HG03342 (cell line): Measurements from ENCODE around the gene SLC22A9.

Source experiments
- ATAC-seq: cut with Tn5 transposase; IDR thresholded peaks from one replicate; pipeline ENCODE4 v1.9.1; 2021; ENCODE audit warnings: mild to moderate bottlenecking, moderate library complexity; ENCODE audit not compliant: unreplicated experiment

Gene SLC22A9

GRCh38 chr11:63443714-63444113 lies 74.1 kb downstream of the SLC22A9 start:
- ATAC-seq, result no peak

- no peak for ATAC-seq
Measured at GRCh38 chr11:63444160-63444559, 74.6 kb downstream of the SLC22A9 start.

- no peak for ATAC-seq
Measured at GRCh38 chr11:63445118-63445517, 75.5 kb downstream of the SLC22A9 start.

- ATAC-seq, result no peak
Measured at GRCh38 chr11:63445720-63446119, 76.1 kb downstream of the SLC22A9 start.

DNA sequence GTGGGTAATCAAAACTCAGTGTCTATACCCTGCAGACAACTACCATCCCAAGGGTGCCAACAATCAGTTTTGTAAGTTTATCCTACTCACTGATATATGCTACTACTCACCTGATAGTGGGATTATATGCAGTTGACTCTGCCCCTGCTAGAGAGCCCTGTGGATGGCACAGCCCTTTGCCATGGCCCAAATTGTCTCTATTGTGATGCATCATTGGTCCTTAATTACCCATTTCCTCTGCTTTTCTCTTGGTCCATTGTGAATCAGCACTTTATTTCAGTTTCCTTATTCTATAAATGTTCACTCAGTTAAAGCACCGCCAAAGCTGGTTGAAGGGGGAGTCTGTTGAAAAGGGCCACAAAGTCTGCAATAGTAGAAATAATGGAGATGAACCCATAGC lies 79.1 kb downstream of the SLC22A9 start:
- ATAC-seq, result no peak

DNA sequence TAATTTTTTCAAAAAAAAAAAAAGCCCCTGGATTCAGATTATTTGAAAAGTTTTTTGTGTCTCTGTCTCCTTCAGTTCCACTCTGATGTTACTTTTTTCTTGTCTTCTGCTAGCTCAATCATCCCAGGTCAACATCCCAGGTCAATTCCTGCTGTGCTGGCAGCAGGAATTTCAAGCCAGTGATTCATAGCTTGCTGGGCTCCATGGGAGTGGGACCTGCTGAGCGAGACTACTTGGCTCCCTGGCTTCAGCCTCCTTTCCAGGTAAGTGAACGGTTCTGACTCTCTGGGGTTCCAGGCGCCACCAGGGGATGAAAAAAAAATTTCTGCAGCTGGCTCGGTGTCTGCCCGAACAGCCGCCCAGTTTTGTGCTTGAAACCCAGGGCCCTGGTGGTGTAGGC lies 90.0 kb downstream of the SLC22A9 start:
- ATAC-seq, result no peak
